BLaER1 treated with 17β-estradiol and CSF1 and Interleukin-3, amounts not matched to agents 10 nM and 100 nM (cell line): ENCODE measurements around the gene MYH3.

Source experiments
- H3K27ac ChIP-seq, 11 experiments: shearing (Covaris generic); formaldehyde crosslinking; 2 replicates each; pipeline ENCODE4 v1.8.1; 2022
- H3K27me3 ChIP-seq, 11 experiments: shearing (Covaris generic); formaldehyde crosslinking; 2 replicates each; pipeline ENCODE4 v1.8.1; 2022
- H3K36me3 ChIP-seq, 11 experiments: shearing (Covaris generic); formaldehyde crosslinking; 2 replicates each; pipeline ENCODE4 v1.8.1; 2022
- H3K4me1 ChIP-seq, 10 experiments: shearing (Covaris generic); formaldehyde crosslinking; 2 replicates each; pipeline ENCODE4 v1.8.1; 2022
- H3K4me2 ChIP-seq, 11 experiments: shearing (Covaris generic); formaldehyde crosslinking; 2 replicates each; pipeline ENCODE4 v1.8.1; 2022
- H3K4me3 ChIP-seq, 10 experiments: shearing (Covaris generic); formaldehyde crosslinking; 2 replicates each; pipeline ENCODE4 v1.8.1; 2022
- H3K9ac ChIP-seq, 11 experiments: shearing (Covaris generic); formaldehyde crosslinking; 2 replicates each; pipeline ENCODE4 v1.8.1; 2022
- H3K9me3 ChIP-seq, 11 experiments: shearing (Covaris generic); formaldehyde crosslinking; replicated peaks in 1 of 11; 2 replicates each; pipeline ENCODE4 v1.8.1; 2022
- H4K20me1 ChIP-seq, 11 experiments: shearing (Covaris generic); formaldehyde crosslinking; 2 replicates each; pipeline ENCODE4 v1.8.1; 2022
- Cebpa-rat ChIP-seq, 11 experiments: shearing (Covaris generic); IDR thresholded peaks; 2 replicates each; pipeline ENCODE4 v1.8.1; 2022

Gene MYH3

DNA sequence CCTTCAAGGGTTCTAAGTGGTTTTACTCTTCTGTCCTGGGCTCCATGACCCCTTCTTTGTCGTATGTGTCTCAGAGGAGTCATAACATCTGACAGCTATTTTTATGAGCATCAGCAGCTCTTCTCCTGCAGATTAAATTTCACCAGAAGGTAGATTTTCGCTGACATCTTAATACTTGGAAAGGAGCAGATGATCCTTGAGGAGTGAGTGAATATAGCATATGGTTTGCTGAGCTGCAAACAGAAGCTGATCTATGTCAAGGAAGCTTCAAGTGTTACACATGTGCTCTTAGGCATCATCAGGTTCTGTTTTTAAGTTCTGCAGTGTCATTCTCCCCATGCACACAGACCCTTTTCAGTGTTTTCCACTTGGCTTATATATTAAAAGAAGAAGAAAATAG, 58.5 kb downstream of the MYH3 start:
- Histone ChIP-seq H3K4me3 (no peak overlapping the region), H3K27me3 (no peaks in the 10 kb centered on the region), H3K9me3 (peaks cover 0 to 6% (median 0%) of the 10 kb centered on the region in 11 experiments; a peak in 1 of 22 replicates), H4K20me1 (no peaks in the 10 kb centered on the region), H3K4me1 (no peaks in the 10 kb centered on the region), H3K9ac (no peak overlapping the region), H3K4me2 (no peak overlapping the region), H3K27ac (no peak overlapping the region), H3K36me3 (no peaks in the 10 kb centered on the region)
- TF ChIP-seq Cebpa-rat (IDR thresholded peaks at IDR 0.05), result no peak

DNA sequence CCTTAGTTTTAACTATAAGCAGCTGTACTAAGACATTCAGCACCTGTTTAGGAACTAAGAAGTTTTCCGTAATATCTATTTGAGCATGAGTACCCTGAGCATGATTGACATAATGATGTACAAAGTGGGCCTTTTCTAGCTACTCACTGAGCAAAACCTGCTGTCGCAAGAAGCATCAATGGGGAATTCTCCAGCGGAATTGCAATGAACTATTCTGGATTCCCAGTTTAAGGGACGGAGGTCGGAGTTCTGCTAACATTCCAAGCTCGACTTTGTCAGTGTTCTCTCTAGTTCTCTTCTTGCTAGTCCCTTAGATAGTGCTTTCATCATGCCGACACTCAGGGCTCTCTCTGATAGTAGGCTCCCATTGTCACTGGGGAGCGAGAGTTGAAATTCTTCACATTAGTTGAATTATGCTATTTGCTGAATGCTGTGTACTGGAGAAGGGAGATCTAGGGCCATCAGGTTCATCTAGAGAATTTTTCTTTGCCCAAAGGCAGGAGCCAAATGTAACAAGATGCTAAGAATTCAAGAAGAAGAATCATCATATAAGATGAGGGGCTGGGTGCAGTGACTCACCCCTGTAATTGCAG, 67.5 kb downstream of the MYH3 start:
- Histone ChIP-seq H3K27ac (no peak overlapping the region), H3K9ac (no peak overlapping the region), H3K4me3 (no peak overlapping the region), H3K9me3 (peaks cover 0 to 6% (median 0%) of the 10 kb centered on the region in 11 experiments; a peak in 1 of 22 replicates), H3K36me3 (no peaks in the 10 kb centered on the region), H4K20me1 (no peaks in the 10 kb centered on the region), H3K27me3 (no peaks in the 10 kb centered on the region), H3K4me1 (no peaks in the 10 kb centered on the region), H3K4me2 (no peak overlapping the region)
- no peak for TF ChIP-seq Cebpa-rat (IDR thresholded peaks at IDR 0.05)

DNA sequence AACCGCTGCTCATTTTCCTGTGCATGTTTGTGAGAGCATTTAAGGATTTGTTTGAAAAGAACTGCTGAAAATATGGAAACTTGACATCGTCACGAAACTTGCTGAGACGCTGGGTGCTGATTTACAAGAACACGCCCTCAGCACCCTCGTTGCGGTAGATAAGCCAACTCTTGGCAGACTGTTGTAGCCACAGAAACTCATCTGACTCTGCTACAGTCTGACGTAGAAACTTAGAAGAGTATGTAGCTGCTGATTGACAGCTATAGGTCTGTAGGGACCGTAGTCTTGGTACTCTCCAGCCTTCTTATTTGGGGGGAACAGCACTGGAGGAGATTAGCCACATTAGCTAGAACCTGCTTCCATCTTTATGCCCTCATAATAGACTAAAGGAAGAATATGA, 71.6 kb downstream of the MYH3 start:
- no peak for TF ChIP-seq Cebpa-rat (IDR thresholded peaks at IDR 0.05)
- Histone ChIP-seq H3K9ac (no peak overlapping the region), H3K4me3 (no peak overlapping the region), H3K4me1 (no peaks in the 10 kb centered on the region), H3K36me3 (no peaks in the 10 kb centered on the region), H4K20me1 (no peaks in the 10 kb centered on the region), H3K27ac (no peak overlapping the region), H3K27me3 (no peaks in the 10 kb centered on the region), H3K4me2 (no peak overlapping the region), H3K9me3 (0 out of 22 replicates have a peak, but pooled peaks cover 0 to 4% (median 0%) of the 10 kb centered on the region in 11 experiments)

DNA sequence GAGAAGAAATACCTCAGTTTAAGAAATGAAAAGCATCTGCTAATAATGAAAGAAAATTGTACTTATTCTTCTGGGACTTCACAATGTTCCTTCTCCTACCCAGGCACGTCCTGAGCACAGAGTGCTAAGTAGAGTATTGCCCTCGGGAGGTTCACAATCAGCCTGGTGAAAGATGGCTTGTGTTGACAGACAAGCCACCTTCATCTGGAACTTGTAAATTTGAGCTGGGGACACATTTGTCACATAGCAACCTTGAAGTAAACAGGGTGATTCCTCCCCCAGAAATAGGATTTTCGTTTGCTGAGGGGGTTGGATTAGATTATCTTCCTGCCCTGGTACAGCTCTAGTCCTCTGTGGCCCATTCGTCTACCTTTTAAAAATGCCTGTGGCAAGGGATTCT, 73.3 kb downstream of the MYH3 start:
- H3K27ac ChIP-seq, result no peak overlapping the region
- H3K9ac ChIP-seq, result no peak overlapping the region
- H3K9me3 ChIP-seq, result 0 out of 22 replicates have a peak, but pooled peaks cover 0 to 4% (median 0%) of the 10 kb centered on the region in 11 experiments
- H3K36me3 ChIP-seq, result no peaks in the 10 kb centered on the region
- H3K4me2 ChIP-seq, result no peak overlapping the region
- TF ChIP-seq Cebpa-rat (IDR thresholded peaks at IDR 0.05), result no peak
- H3K27me3 ChIP-seq, result no peaks in the 10 kb centered on the region
- peaks cover 0 to 10% (median 7%) of the 10 kb centered on the region in 10 experiments; a peak in 11 of 20 replicates for H3K4me1 ChIP-seq
- no peak overlapping the region for H3K4me3 ChIP-seq
- H4K20me1 ChIP-seq, result no peaks in the 10 kb centered on the region

DNA sequence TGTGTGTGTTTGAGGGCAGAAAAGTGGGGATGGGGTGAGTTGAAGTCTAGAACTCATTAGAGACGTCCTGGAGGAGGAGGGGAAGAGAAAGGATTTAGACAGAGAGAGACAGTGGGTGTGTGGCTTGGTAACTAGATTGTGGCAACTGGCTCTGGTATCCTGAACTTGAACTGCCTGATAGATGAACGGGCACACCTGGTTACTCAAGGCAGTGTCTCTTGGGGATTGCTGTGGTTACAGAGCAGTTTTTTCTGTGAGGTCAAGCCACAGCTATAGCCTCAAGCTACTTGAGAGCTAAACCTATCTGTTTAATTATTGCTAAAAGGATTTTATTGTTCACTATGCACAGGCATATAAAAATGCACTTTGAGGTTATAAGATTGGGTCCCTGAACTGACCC, 77.8 kb downstream of the MYH3 start:
- Histone ChIP-seq H3K4me2 (peak overlapping the region in 7 of 11 experiments; percentile 3 to 61 (median 27); a peak in 11 of 22 replicates), H3K4me1 (peaks cover 0 to 10% (median 8%) of the 10 kb centered on the region in 10 experiments; a peak in 11 of 20 replicates), H3K27me3 (no peaks in the 10 kb centered on the region), H3K36me3 (no peaks in the 10 kb centered on the region), H4K20me1 (no peaks in the 10 kb centered on the region), H3K9ac (no peak overlapping the region), H3K27ac (no peak overlapping the region), H3K4me3 (no peak overlapping the region), H3K9me3 (0 out of 22 replicates have a peak, but pooled peaks cover 0 to 4% (median 0%) of the 10 kb centered on the region in 11 experiments)
- no peak for TF ChIP-seq Cebpa-rat (IDR thresholded peaks at IDR 0.05)
